ENCODE measurements around the gene MDC1. TPM values are rescaled to one million over a fixed set of nuclear protein-coding genes. Genes with fewer than 3 reads are reported as not detected.

The MDC1 gene
- total and polyA plus RNA-seq, 7 donors = 1.8 to 17.4 (median 5.4) TPM

DNA sequence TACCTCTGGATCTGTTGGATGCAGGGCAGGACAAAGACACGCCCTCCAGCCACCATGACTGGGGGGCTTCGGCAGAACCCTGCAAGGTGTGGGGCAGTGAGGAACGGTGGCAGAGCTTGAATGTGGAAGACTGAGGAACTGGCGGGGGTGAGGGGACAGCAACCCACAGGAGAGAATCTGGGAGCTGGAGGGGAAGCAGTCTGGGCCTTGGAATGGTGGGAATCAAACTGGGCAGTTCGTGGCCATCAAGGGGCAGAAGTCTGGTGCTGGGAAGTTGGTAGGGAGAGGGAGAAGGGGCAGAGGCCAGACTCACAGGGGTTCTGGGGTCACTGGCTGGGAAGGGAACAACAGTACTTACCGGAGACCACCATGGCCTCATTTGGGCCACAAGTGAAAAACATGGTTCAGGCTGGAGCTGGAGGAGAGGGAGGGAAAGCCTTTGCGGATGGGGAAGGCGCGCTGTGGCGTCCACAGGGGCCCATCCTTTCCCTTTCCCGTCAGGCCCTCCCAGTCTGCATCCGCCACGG, 24.8 kb upstream of the MDC1 start:
- intact Hi-C loops (cut with DNase I) = loop anchor here (2.0 to 10.0 kb wide), 5 partner anchors 39 to 343 kb away; partner anchors contain the start of genes DDR1, MRPS18B and PPP1R10
- TF ChIP-seq, protein P1, sequence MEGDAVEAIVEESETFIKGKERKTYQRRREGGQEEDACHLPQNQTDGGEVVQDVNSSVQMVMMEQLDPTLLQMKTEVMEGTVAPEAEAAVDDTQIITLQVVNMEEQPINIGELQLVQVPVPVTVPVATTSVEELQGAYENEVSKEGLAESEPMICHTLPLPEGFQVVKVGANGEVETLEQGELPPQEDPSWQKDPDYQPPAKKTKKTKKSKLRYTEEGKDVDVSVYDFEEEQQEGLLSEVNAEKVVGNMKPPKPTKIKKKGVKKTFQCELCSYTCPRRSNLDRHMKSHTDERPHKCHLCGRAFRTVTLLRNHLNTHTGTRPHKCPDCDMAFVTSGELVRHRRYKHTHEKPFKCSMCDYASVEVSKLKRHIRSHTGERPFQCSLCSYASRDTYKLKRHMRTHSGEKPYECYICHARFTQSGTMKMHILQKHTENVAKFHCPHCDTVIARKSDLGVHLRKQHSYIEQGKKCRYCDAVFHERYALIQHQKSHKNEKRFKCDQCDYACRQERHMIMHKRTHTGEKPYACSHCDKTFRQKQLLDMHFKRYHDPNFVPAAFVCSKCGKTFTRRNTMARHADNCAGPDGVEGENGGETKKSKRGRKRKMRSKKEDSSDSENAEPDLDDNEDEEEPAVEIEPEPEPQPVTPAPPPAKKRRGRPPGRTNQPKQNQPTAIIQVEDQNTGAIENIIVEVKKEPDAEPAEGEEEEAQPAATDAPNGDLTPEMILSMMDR (IDR thresholded peaks at IDR 0.05) = no peak
- TF ChIP-seq POLR2AphosphoS5 (IDR thresholded peaks at IDR 0.05) (no peak), POLR2A (IDR thresholded peaks at IDR 0.05) (no peak), EP300 (IDR thresholded peaks at IDR 0.05) (no peak)
- H3K36me3 ChIP-seq = peaks cover 16 to 44% (median 22%) of the 10 kb centered on the region in 4 donors
- DNase-seq = no peak
- H3K4me3 ChIP-seq = peak overlapping the region; percentile 71 to 90 (median 82)
- no peaks in the 10 kb centered on the region for H3K27me3 ChIP-seq
- peak overlapping the region; percentile 90 to 98 (median 96) for H3K27ac ChIP-seq
- H3K4me1 ChIP-seq = peaks cover 3 to 52% (median 44%) of the 10 kb centered on the region in 4 donors
- no peaks in the 10 kb centered on the region for H3K9me3 ChIP-seq
- 6 to 12% methylated on average over 13 of the region's 13 CpGs for WGBS, 2 donors

GRCh38 chr6:30741063-30741779, 24.1 kb upstream of the MDC1 start:
- Histone ChIP-seq H3K27ac (peak overlapping the region; percentile 90 to 98 (median 96)), H3K4me3 (peak overlapping the region; percentile 71 to 90 (median 82)), H3K36me3 (peaks cover 16 to 51% (median 25%) of the 10 kb centered on the region in 4 donors), H3K4me1 (peaks cover 3 to 52% (median 45%) of the 10 kb centered on the region in 4 donors), H3K27me3 (no peaks in the 10 kb centered on the region), H3K9me3 (no peaks in the 10 kb centered on the region)
- WGBS, 2 donors = 71 to 79% methylated on average over 8 of the region's 8 CpGs
- intact Hi-C loops (cut with DNase I) = loop anchor here (5.0 to 10.0 kb wide), 3 partner anchors 86 to 344 kb away; partner anchors contain the start of genes MRPS18B and PPP1R10
- no peak for DNase-seq
- TF ChIP-seq, protein P1 (IDR thresholded peaks at IDR 0.05) = no peak
- TF ChIP-seq POLR2A (IDR thresholded peaks at IDR 0.05) (no peak), EP300 (IDR thresholded peaks at IDR 0.05) (no peak), POLR2AphosphoS5 (IDR thresholded peaks at IDR 0.05) (no peak)

GRCh38 chr6:30740540-30740870, 23.4 kb upstream of the MDC1 start:
- DNase-seq = no peak
- H3K4me3 ChIP-seq = no peak overlapping the region
- intact Hi-C loops (cut with DNase I) = loop anchor here (5.0 to 10.0 kb wide), 3 partner anchors 87 to 344 kb away; partner anchors contain the start of genes MRPS18B and PPP1R10
- peak overlapping the region in 2 of 4 donors; percentile 90 to 96 for H3K27ac ChIP-seq
- H3K9me3 ChIP-seq = no peaks in the 10 kb centered on the region
- H3K36me3 ChIP-seq = peaks cover 18 to 58% (median 33%) of the 10 kb centered on the region in 4 donors
- no peaks in the 10 kb centered on the region for H3K27me3 ChIP-seq
- 90 to 93% methylated on average over 2 of the region's 2 CpGs for WGBS, 2 donors
- H3K4me1 ChIP-seq = peaks cover 3 to 52% (median 45%) of the 10 kb centered on the region in 4 donors
- TF ChIP-seq, protein P1 (IDR thresholded peaks at IDR 0.05) = no peak
- no peak for TF ChIP-seq POLR2AphosphoS5 (IDR thresholded peaks at IDR 0.05)
- no peak for TF ChIP-seq EP300 (IDR thresholded peaks at IDR 0.05)
- no peak for TF ChIP-seq POLR2A (IDR thresholded peaks at IDR 0.05)

- WGBS, 2 donors = 82 to 91% methylated on average over 6 of the region's 6 CpGs
- peaks cover 31 to 78% (median 44%) of the 10 kb centered on the region in 4 donors for H3K36me3 ChIP-seq
Observed at GRCh38 chr6:30738532-30738931, 21.5 kb upstream of the MDC1 start.

More at GRCh38 chr6:30738532-30738931, 21.5 kb upstream of the MDC1 start:
- DNase-seq = no peak
- H3K4me1 ChIP-seq = peaks cover 0 to 44% (median 37%) of the 10 kb centered on the region in 4 donors
- no peak overlapping the region for H3K27ac ChIP-seq
- H3K9me3 ChIP-seq = no peaks in the 10 kb centered on the region
- intact Hi-C loops (cut with DNase I) = no loop called here
- H3K27me3 ChIP-seq = no peaks in the 10 kb centered on the region
- no peak overlapping the region for H3K4me3 ChIP-seq
- TF ChIP-seq POLR2A (IDR thresholded peaks at IDR 0.05) (no peak), POLR2AphosphoS5 (IDR thresholded peaks at IDR 0.05) (no peak), EP300 (IDR thresholded peaks at IDR 0.05) (no peak)
- TF ChIP-seq, protein P1 (IDR thresholded peaks at IDR 0.05) = no peak

Data from sigmoid colon (tissue), 7 donors.